Stimulated activated CD8-positive, alpha-beta memory T cell treated with anti-CD3 and anti-CD28 coated beads, Interleukin-7, amount 100 ng/mL, for 48 hours (primary cell): ENCODE measurements around the gene IQGAP1.

ENCODE experiments used
- DNase-seq, 2 donors: peaks; one replicate each; pipeline ENCODE4 v3.0.0-alpha.2; 2020; ENCODE audit warnings: low read depth in 1 of 2; ENCODE audit errors: extremely low read depth in 1 of 2

Gene IQGAP1

DNA sequence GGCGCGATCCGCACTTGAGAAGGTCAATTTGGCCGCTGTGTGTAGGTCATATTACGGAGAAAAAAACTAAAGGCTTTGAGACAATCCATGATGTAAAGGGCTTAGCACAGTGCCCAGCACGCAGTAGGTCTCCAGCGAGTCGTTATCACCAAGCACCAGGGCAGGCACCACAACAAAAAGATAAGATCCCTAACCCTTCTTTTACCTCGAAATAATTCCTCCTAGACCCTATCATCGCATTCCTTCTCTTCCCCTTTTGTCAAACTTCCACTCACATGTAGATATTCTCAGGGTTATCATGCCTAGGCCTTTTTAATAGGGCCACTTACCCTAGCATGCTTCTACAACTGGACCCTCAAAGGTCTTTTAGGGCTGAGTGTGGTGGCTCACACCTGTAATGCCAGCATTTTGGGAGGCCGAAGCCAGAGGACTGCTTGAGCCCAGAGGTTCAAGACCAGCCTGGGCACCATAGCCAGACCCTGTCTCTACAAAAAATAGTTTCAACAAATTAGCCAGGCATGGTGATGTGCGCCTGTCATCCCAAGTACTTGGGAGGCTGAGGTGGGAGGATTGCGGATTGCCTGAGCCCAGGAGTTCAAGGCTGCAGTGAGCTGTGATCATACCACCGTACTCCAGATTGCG is 22.5 kb upstream of the IQGAP1 start:
- DNase-seq: no peak

DNA sequence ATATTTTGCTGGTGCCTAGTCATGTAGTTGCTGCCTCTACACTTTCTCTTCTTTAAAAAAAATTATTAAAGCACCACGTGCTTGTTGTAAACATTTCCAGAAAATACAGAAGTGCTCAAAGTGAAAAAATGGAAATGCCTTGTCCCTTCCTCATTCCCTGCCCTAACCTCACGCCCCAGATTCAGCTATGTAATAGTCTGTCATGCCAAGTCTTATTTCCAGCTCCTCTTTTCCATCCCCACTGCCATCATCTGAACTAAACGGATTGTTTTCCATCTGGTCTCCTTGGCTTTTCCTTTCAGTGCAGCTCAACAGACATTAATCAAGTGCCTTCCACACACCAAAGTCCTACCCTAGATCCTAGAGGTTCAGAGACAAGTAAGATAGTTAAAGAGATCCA is 20.5 kb upstream of the IQGAP1 start:
- no peak for DNase-seq

DNA sequence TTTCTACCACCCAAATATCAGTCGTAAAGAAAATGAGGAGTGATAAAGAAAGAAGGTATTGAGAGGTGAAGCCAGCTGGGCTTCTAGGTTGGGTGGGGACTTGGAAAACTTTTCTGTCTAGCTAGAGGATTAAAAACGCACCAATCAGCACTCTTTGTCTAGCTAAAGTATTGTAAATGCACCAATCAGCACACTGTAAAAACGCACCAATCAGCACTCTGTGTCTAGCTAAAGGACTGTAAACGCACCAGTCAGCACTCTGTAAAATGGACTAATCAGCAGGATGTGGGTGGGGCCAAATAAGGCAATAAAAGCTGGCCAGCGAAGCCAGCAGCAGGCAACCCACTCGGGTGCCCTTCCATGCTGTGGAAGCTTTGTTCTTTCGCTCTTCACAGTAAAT is 13.0 kb upstream of the IQGAP1 start:
- no peak for DNase-seq

DNA sequence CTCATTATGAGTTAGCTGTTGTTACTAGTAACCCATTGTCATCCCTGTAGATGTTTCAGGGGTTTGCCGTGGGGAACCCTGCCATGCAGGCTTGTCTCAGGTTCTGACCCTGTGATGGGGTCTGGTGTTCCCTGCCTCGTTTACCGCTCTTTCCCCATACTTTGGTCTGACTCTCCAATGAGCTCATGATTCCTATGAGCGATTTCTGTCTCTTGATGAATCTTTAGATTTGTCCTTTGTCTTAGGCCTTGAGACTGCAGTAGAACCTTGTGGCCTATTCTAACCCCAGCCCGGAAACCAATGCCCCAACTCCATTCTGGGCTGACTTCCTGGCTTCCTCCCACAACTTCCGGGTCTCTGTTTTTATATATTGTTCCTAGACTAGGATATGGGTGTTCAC is 11.3 kb upstream of the IQGAP1 start:
- DNase-seq: peak; percentile 11 to 48

DNA sequence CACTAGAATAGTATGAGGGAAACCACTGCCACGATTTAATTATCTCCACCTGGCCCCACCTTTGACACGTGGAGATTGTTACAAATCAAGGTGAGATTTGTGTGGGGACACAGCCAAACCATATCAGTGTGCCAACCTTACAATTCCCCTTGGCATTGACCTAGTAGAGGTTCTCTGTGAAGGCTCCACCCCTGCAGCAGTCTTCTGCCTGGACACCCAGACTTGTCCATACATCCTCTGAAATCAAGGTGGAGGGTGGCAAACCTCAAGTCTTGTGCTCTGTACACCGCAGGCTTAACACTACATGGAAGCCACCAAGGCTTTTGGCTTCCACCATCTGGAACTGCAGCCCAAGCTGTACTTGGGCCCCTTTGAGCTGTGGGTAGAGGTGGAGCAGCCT is 8.8 kb upstream of the IQGAP1 start:
- DNase-seq: no peak

DNA sequence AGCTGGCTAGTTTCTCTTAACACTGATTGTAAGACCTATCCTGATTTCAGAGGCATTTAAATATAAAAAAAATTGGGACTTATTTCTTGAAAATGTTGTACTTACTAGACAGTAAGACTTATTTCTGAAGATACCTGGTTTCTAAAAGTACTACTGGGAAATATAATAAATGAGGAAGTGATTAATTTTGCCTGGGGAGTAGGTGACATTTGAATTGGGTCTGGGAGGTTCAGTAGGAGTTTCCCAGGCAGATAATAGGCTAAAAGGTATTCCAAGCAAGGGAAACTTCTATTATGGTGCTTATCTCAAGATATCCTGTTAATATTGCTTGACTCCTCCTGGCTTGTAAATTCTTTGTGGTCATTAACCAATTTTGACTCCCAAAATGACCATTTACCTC is 6.5 kb upstream of the IQGAP1 start:
- no peak for DNase-seq

DNA sequence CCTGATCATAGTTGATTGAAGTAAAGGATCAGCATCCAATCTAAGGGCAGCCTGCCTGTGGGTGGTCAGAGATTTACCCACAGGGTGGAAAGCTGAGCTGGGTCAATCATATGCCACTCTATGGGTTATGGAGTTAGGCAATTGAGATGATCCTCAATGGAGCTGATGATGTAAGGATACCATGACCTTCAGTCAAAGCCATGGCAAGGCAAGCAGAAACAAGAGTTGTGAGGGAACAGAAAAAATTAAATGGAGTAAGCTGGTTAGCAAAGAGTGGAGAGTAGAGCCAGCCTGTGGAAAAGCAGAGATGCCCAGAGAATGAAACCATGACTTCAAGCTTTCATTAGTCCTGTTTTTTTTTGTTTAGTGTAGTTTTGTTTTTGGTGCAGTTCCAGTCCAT is 5.7 kb upstream of the IQGAP1 start:
- DNase-seq: no peak

DNA sequence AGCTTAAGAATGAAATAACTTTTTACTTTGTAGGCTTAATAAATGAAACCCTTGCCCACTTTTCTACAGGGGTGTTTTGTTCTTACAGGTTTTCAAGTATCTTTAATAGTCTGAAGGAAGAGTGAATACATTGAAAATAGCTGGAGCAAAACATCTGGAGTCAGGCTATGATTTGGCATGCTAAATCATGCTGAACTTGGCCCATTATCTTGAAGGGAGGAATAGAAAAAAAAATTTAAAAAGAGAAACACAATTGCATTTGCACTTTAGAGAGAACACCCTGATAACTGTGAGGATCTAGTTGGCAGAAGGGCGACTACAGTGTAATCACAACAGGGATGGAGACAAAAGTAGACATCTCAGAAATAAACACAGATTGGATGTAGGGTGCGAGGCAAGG is 1.8 kb upstream of the IQGAP1 start:
- DNase-seq: no peak

DNA sequence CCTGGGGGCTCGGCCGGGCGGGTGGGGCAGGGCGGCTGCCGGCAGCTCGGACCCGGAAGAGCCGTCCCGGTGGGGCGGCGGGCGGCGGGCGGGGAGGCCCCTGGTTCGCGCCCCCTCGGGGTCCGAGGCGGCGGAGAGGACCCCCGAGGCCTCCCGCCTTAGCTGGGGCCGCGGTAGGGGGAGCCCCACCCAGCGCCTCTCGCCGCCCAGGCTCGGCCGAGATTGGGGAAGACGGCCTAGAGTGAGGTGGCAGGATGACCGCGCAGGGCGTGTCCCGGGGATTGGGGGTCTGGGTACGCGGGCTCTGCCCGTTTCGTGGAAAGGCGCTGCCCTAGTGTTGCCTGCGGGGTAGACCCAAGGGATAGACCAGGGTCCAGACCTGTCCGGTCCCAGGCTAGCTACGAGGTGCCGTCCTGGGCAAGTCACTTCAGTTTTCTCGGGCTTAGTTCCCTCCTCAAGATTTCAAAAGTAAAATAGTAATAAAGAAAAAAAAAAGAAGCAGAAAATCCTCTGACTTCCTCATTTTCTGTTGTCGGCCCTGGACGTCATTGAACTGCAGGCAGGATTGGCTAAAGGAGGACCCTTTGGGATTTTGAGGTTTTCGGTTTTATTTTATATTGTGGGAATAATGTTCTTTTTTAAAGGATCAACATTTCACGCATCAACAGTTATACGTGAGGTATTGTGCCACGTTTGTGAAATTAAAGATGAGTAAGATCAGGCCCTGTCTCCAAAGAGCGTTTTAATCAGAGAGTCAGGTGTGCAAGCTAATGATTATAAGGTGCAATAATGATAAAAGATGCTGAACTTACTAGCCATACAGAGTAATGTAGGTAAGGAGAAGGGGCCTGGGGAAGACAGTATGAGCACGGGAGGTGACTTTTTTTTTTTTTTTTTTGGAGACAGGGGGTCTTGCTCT is 679 bp downstream of the IQGAP1 start:
- DNase-seq: peak; percentile 33 to 44

DNA sequence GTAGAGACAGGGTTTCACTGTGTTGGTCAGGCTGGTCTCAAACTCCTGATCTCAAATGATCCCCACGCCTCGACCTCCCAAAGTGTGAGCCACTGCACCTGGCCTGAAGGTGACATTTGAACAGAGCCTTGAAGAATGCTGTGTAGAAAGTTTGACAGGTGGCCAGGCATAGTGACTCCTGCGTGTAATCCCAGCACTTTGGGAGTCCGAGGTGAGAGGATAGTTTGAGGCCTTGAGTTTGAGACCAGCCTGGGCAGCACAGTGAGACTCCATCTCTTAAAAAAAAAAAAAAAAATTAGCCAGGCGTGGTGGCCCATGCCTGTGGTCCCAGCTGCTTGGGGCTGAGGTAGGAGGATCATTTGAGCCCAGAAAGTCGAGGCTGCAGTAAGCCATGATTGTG is 1.5 kb downstream of the IQGAP1 start:
- DNase-seq: no peak

DNA sequence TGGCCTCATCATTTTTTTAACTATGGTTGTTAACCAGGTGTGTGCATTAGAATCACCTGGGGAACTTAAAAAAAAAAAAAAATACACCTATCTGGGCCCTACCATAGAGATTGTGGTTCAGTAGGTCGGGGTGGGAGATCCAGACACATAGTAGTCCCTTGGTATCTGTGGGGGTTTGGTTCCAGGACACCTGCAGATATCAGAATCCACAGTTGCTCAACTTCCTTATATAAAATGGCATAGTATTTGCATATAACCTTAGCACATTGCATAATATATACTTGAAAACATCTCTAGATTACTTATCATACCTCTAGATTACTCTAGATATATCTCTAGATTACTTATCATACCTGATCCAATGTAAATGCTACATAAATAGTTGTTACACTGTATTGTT is 5.0 kb downstream of the IQGAP1 start:
- no peak for DNase-seq

DNA sequence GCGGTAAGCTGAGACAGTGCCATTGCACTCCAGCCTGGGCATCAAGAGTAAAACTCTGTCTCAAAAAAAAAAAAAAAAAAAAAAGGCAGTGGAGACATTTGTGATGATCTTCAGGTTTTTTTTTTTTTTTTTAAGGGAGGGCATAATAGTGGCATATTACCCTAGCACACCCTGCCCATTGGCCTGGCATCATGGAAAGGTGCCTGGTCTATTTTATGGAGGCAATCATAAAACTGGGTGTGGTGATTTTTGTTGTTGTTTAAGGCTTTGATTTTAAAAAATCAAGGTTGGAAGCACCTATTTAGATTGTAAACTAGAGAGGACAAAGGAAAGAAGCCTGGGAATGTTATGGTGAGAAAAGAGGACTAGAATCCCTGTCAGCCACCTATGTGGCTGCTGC is 6.0 kb downstream of the IQGAP1 start:
- DNase-seq: no peak

DNA sequence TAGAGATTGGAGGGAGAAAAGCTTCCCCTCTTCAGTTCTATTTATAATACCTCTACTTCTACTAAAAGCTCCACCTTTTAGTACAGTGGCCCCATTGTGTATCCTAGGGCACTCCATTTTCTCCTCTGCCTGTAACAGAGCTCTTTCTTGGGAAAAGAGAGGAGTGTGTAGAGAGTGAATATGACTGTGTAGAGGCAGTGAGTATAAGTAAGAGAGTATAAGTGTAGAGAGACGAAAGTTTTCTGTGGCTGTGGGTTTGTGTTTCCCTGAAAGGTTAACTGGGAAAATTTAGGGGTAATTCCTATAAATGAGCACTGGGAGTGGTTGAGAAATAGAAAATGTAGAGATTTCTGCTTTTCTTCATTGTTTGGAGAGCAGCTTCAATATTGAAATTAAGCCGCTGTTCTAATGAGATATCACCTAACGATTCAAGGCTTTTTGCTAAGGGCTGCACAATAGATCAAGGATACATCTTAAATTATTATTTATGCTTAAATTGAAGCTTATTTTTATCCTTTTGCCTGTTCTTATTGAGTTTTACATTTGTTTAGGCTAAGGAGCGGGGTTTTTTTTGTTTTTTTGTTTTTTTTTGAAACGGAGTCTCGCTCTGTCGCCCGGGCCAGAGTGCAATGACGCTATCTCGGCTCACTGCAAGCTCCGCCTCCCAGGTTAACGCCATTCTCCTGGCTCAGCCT is 6.9 kb downstream of the IQGAP1 start:
- no peak for DNase-seq

DNA sequence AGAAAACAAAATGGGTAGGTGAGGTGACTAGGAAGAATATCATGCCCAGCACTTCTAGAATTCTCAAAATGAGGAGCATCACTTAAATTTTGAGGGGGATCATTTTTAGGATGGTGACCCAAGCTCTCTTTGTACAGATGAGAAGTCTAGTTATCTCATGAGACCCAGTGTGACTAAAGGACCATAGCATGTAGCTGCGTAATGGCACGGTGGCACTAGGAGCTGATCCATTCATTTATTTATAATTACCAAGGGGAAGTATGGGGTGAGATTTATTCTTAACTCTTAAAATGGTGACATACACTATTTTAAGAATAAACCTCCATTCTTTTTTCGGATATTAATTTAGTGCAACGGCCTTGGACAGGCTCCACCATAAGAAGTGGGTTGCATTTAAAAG is 8.3 kb downstream of the IQGAP1 start:
- no peak for DNase-seq

DNA sequence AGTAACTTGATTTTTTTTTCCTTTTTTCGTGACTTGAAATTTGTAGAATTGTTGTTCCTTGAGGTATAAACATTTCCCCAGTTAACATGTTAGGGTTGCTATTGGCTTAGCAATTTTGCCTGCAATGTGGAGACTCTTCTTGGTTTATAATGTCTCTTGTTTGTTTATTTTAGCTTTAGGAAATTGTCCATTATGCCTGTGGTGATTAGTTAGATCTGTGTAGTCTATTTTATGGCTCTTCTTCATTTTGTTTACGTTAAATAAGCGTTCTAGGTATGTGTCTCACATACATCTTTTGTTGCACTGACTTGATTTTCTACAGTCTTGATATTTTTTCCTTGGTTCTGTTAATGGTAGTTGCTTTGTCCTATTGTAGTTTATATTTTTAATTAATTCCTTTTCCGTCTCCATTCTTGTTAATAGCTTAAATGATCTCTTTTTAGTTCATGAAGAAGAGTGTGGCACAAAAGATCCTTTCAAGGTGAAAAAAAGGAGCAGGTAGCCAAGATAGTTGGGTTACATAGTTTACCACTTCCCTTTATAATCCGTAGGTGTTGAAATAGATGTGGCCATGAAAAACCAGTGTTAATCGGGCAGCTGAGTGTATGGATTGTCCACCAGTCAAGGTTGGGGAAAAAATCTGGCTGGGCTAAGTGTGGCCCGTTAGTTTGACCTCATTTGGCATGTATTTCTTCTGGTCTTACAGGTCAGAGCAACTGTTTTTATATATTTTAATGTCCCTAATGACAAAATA is 12.1 kb downstream of the IQGAP1 start:
- DNase-seq: no peak

DNA sequence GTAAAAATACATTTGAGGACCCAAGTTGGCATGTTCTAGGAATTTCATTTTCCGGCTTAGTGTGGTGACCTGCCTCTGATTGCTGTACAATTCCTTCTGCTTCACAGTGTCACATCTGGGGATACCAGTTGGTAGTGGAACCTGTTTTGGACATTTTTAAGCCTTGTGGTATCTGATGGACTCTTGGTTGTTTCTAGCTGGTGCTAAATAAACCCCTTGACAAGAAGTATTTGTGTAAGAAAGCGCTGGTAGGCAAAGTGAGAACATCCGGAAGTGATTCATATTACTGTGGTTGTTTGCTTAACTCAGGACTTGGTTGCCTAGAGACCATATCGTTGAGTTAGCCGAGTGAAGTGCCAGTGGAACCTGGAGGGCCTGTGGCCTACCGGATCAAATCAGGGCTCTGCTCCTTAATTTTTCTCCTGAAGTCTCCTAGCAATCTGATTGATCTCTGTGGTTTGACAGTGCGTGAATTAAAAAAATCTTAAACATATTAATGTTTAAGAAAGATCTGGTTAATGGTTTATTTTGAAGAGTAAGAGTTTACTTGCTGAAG is 12.8 kb downstream of the IQGAP1 start:
- DNase-seq: peak in 1 of 2 donors; percentile 55

DNA sequence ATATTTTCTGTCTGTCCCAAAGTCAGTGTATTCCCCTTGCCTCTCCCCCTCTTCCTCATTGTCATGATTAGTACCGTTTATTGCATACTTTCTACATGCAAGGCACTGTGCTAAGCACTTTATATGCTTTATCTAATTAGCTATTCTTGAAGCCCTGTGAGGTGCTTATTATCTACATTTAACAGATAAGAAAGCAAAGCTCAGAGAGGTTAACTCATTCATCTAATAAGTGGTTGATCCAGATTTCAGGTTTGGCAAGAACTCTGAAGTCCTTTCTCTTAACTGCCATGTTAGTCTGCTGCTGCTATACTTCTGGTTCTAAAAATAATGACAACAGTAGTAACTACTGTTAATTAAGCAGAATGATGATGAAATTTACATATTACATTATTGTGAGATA is 13.5 kb downstream of the IQGAP1 start:
- DNase-seq: no peak

DNA sequence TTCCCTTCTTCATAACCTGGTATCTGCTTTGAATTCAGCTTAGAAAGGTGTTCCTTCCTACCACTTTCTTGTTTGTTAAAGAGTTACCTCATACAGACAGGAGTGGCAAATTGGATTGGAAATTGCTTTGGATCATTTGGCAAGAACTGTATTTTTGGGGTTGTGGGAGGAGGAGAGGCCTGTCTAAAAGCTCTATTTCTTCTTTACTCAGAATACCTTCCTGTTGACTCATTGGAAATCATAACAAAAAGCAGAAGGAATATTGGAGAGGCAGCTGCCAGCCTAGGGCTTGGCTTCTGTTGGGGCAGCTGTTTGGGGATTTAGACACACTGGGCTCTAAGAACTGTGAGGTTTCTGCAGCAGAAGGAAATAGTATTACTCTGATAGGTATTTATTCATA is 14.2 kb downstream of the IQGAP1 start:
- DNase-seq: no peak

DNA sequence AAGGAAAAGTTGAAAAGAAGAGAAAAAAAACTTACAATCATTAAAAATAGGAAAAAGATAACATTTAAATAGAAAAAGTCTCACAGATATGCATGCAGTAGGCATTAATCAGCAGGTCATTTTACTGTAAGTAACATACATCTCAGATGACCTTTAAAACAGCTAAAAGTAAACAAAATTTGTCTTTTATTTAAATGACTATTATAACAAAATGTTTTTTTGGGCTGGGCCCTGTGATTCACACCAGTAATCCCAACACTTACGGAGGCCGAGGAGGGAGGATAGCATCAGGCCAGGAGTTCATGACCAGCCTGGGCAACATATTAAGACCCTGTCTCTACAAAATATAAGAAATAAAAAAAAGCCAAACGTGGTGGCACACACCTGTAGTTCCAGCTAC is 14.7 kb downstream of the IQGAP1 start:
- DNase-seq: no peak

DNA sequence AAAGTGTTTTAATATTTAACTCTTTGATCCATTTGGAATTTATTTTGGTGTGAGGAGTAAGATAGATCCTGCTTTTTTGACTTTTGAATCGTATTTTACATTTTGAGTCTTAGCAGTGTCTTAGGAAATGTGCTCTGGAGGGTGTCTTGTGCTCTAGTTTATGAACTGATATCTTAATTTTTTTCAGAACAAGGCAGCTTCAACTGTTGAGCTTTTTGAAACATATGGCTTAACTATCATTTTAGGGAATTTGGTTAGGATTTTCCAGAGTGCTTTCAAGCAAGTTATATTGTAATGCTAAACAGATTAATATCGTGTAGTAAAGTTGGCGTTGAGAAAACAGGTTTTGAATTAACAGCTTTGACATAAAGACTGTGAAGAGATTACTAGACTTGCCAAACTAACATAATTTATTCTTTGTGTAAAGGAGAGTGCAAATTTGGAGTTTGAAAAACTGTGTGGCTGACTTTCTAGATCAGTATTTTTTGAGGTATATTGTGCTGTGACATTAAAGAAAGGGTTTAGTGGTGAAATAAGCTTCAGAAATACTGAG is 17.1 kb downstream of the IQGAP1 start:
- no peak for DNase-seq

DNA sequence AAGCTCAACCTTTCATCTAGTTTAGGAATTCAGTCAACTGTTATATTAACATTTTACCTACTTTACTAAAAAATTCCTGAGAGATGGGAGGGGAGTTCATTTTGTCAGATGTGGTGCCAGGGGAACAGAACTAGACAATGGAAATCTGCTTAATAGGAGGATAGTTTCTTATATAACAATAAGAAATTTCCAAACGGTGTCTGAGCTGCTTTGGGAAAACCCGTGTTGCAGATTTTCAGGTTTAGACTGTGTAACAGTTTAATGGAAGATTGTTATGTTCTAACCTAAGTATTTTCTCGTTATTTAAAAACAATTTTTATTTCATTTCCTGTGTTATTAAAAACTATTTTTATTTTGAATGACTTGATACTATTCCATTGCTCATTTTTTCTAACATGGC is 19.3 kb downstream of the IQGAP1 start:
- DNase-seq: no peak
